Measurements from ENCODE around the gene USP17L20.
"Not testable (repeated sequence)": the region's sequence is repeated elsewhere in the genome, so short reads cannot be mapped to it uniquely, and the experiment has no call there.

DNA sequence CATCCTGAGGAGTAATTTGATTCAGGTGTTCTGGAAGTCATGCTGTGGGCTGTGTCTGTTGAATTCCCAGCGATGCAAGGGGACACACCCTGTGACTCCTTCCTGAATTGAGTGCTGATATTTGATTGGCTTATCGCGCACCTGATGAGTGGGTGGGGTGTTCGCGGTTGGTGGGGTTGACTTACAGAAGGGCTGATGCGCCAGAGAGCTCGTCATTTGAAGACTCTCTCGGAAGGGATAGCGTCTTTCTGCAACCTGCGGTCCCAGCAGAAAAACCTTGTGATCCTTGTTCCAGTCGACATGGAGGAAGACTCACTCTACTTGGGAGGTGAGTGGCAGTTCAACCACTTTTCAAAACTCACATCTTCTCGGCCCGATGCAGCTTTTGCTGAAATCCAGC lies 38.1 kb upstream of the USP17L20 start, which contains the start of gene USP17L12:
- TF ChIP-seq, protein P1, sequence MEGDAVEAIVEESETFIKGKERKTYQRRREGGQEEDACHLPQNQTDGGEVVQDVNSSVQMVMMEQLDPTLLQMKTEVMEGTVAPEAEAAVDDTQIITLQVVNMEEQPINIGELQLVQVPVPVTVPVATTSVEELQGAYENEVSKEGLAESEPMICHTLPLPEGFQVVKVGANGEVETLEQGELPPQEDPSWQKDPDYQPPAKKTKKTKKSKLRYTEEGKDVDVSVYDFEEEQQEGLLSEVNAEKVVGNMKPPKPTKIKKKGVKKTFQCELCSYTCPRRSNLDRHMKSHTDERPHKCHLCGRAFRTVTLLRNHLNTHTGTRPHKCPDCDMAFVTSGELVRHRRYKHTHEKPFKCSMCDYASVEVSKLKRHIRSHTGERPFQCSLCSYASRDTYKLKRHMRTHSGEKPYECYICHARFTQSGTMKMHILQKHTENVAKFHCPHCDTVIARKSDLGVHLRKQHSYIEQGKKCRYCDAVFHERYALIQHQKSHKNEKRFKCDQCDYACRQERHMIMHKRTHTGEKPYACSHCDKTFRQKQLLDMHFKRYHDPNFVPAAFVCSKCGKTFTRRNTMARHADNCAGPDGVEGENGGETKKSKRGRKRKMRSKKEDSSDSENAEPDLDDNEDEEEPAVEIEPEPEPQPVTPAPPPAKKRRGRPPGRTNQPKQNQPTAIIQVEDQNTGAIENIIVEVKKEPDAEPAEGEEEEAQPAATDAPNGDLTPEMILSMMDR (conservative IDR thresholded peaks at IDR 0.05 in 1 of 2, IDR thresholded peaks at IDR 0.05 in 1 of 2; ENCODE audit: extremely low read depth in 1 of 2, insufficient read depth in 1 of 2, low read depth in 1 of 2, low read length in 2 of 2) = not testable (repeated sequence)
- TF ChIP-seq EZH2 (IDR thresholded peaks at IDR 0.05; ENCODE audit: borderline replicate concordance, low read length) = not testable (repeated sequence)

Data from mammary epithelial cell (primary cell).